HepG2 (cell line): ENCODE results near the gene LACTBL1. TPM values are rescaled to one million over a fixed set of nuclear protein-coding genes. Genes with fewer than 3 reads are reported as not detected.
A peak's percentile ranks its signal among the peaks of the same experiment; 100 is the strongest.

ENCODE experiments used
- CBX1 ChIP-seq: IDR thresholded peaks from one replicate; pipeline ENCODE4 v1.6.1; 2016; ENCODE audit warnings: antibody characterized with exemption, low read depth
- FOXM1 ChIP-seq: sonication (generic); formaldehyde crosslinking; IDR thresholded peaks from 2 replicates; pipeline ENCODE4 v1.5.0; 2020; ENCODE audit warnings: missing genetic modification reagents
- FOXP1 ChIP-seq, 2 experiments: fragments of 450-650 bp in 1 of 2; IDR thresholded peaks; 2 replicates each; pipeline ENCODE4 v1.6.1; 2017 to 2018; ENCODE audit warnings: antibody characterized with exemption in 1 of 2
- HDAC1 ChIP-seq: sonication (generic); formaldehyde crosslinking; IDR thresholded peaks from 2 replicates; pipeline ENCODE4 v1.5.1; 2020; ENCODE audit warnings: mild to moderate bottlenecking, missing genetic modification reagents
- HNF4A ChIP-seq: sonication (generic); formaldehyde crosslinking; IDR thresholded peaks from 2 replicates; pipeline ENCODE4 v1.4.0; 2020; ENCODE audit warnings: missing genetic modification reagents
- HNRNPUL1 ChIP-seq: fragments of 200-400 bp; formaldehyde crosslinking; IDR thresholded peaks from 2 replicates; pipeline ENCODE4 v1.6.1; 2017; ENCODE audit warnings: low read depth, mild to moderate bottlenecking, low read length, moderate library complexity
- KMT2A ChIP-seq: sonication (generic); formaldehyde crosslinking; IDR thresholded peaks from 2 replicates; pipeline ENCODE4 v1.4.0; 2020; ENCODE audit warnings: missing genetic modification reagents
- MAFF ChIP-seq: IDR thresholded peaks from 2 replicates; pipeline ENCODE4 v1.6.1; 2011; ENCODE audit warnings: low read depth, low read length, improper control_type of control experiment
- PCBP2 ChIP-seq: fragments of 200-400 bp; formaldehyde crosslinking; optimal IDR thresholded peaks from 2 replicates; pipeline ENCODE3; 2018; ENCODE audit warnings: low read length, low read depth; ENCODE audit not compliant: poor library complexity, severe bottlenecking
- SMAD9 ChIP-seq: sonication (generic); formaldehyde crosslinking; IDR thresholded peaks from 2 replicates; pipeline ENCODE4 v1.5.1; 2020; ENCODE audit warnings: mild to moderate bottlenecking, missing genetic modification reagents
- TCF7 ChIP-seq: sonication (generic); IDR thresholded peaks from 2 replicates; pipeline ENCODE4 v1.6.1; 2016; ENCODE audit warnings: antibody characterized with exemption, low read depth
- TEAD3 ChIP-seq: optimal IDR thresholded peaks from 2 replicates; pipeline ENCODE3; 2016; ENCODE audit warnings: borderline replicate concordance
- XRCC5 ChIP-seq: fragments of 200-400 bp; formaldehyde crosslinking; optimal IDR thresholded peaks from 2 replicates; pipeline ENCODE3; 2017; ENCODE audit warnings: mild to moderate bottlenecking, low read length
- YY1 ChIP-seq: IDR thresholded peaks from 2 replicates; pipeline ENCODE4 v1.6.1; 2011; ENCODE audit warnings: low read length, low read depth, moderate library complexity, mild to moderate bottlenecking; ENCODE audit not compliant: insufficient read depth, insufficient replicate concordance
- ZNF12 ChIP-seq: sonication (generic); formaldehyde crosslinking; IDR thresholded peaks from 2 replicates; pipeline ENCODE4 v1.5.0; 2020; ENCODE audit warnings: missing genetic modification reagents
- ZNF20 ChIP-seq: sonication (generic); formaldehyde crosslinking; IDR thresholded peaks from 2 replicates; pipeline ENCODE4 v1.4.0; 2020; ENCODE audit warnings: mild to moderate bottlenecking, moderate library complexity, missing genetic modification reagents
- ZNF263 ChIP-seq: sonication (generic); formaldehyde crosslinking; IDR thresholded peaks from 2 replicates; pipeline ENCODE4 v1.4.0; 2020; ENCODE audit warnings: missing genetic modification reagents
- ZNF546 ChIP-seq: sonication (generic); formaldehyde crosslinking; conservative IDR thresholded peaks from 2 replicates; pipeline ENCODE4 v1.8.1; 2023; ENCODE audit warnings: mild to moderate bottlenecking, missing genetic modification reagents
- ZNF550 ChIP-seq: sonication (generic); formaldehyde crosslinking; IDR thresholded peaks from 2 replicates; pipeline ENCODE4 v1.4.0; 2020; ENCODE audit warnings: mild to moderate bottlenecking, missing genetic modification reagents, borderline replicate concordance
- ZNF772 ChIP-seq: sonication (generic); formaldehyde crosslinking; IDR thresholded peaks from 2 replicates; pipeline ENCODE4 v1.5.0; 2020; ENCODE audit warnings: mild to moderate bottlenecking, missing genetic modification reagents
- ZNF776 ChIP-seq: sonication (generic); formaldehyde crosslinking; IDR thresholded peaks from 2 replicates; pipeline ENCODE4 v1.4.0; 2020; ENCODE audit warnings: mild to moderate bottlenecking, missing genetic modification reagents
- ZNF839 ChIP-seq: sonication (generic); formaldehyde crosslinking; IDR thresholded peaks from 2 replicates; pipeline ENCODE4 v1.4.0; 2020; ENCODE audit warnings: missing genetic modification reagents, mild to moderate bottlenecking, borderline replicate concordance
- polyA plus RNA-seq, 8 experiments: library from polyadenylated mRNA; depleted of rRNA in 3 of 8; stranded (reverse) in 7 of 8; unstranded in 1 of 8; fragments of >200 nt; fragmentation: Illumina TruSeq in 4 of 8; extraction: Trizol in 4 of 8; gene quantifications; 2 replicates each; pipeline versions ENCODE4 v1.2.1 to v1.2.3, GENCODE V29; 2011 to 2016; ENCODE audit warnings: low read depth in 4 of 8, missing spikeins in 1 of 8, mixed read lengths in 1 of 8; ENCODE audit not compliant: insufficient read depth in 1 of 8
- total RNA-seq, 5 experiments: library from RNA; depleted of rRNA; stranded (reverse); fragments of >200 nt; fragmentation: Illumina TruSeq; extraction: Trizol; gene quantifications; 2 replicates each; pipeline ENCODE4 v1.2.3, GENCODE V29; 2016; ENCODE audit warnings: low read depth in 1 of 5
- TF ChIP-seq, protein P1 (sequence below): fragments of 450-650 bp; IDR thresholded peaks from 2 replicates; pipeline ENCODE4 v1.6.1; 2017
- TF ChIP-seq, protein P2 (sequence below): sonication (generic); formaldehyde crosslinking; IDR thresholded peaks from 2 replicates; pipeline ENCODE4 v1.8.0; 2022; ENCODE audit warnings: mild to moderate bottlenecking, missing genetic modification reagents
- TF ChIP-seq, protein P3 (sequence below): sonication (generic); formaldehyde crosslinking; IDR thresholded peaks from 2 replicates; pipeline ENCODE4 v1.4.0; 2020; ENCODE audit warnings: missing genetic modification reagents, mild to moderate bottlenecking, borderline replicate concordance
- TF ChIP-seq, protein P4 (sequence below): sonication (generic); formaldehyde crosslinking; IDR thresholded peaks from 2 replicates; pipeline ENCODE4 v1.9.0; 2021; ENCODE audit warnings: missing genetic modification reagents, mild to moderate bottlenecking, borderline replicate concordance

LACTBL1 gene
- total and polyA plus RNA-seq, 2 of the 13 experiments (the other 11 are each of a cell fraction or from before 2014, with no cell fraction given), result 0.12 to 1.3 TPM

DNA sequence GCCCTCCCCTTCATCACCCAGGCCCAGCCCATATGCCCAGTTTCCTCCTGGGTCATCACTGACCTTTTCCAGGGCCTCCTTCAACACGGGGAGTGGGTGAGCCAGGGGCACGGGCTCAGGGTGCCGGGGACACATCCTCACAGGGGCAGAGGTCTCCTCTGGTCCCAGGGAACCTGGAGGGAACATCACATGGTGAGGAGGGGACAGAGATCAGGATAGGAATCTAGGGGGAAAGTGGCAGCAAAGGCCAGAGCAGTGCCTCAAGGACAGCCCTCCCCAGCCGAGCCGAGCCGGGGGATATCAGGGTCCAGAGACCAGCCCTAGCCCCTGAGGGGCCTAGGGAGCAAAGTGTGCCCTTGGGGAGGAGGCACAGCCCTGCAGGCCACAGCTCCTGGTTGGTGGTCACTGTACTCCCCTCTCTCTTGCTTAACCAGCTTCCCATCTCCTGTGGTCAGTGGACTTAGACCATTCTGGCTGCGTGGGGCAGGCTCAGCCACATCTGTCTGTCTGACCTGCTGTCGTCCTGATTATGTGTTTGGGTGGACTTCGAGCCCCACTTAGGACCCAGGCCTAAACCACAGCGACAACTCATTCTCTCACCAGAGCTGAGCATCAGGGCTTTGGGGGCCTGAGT lies 9.5 kb downstream of the LACTBL1 start (continued):
- TF ChIP-seq ZNF550, result no peak
- peak; percentile 98 for TF ChIP-seq HNF4A (CRISPR knock-in tag)
- TF ChIP-seq YY1, result no peak
- TF ChIP-seq ZNF776, result no peak
- TF ChIP-seq, protein P1, sequence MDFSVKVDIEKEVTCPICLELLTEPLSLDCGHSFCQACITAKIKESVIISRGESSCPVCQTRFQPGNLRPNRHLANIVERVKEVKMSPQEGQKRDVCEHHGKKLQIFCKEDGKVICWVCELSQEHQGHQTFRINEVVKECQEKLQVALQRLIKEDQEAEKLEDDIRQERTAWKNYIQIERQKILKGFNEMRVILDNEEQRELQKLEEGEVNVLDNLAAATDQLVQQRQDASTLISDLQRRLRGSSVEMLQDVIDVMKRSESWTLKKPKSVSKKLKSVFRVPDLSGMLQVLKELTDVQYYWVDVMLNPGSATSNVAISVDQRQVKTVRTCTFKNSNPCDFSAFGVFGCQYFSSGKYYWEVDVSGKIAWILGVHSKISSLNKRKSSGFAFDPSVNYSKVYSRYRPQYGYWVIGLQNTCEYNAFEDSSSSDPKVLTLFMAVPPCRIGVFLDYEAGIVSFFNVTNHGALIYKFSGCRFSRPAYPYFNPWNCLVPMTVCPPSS, result no peak
- 0 out of 2 replicates have a peak, but pooled peaks have one; percentile 46 for TF ChIP-seq ZNF772 (CRISPR knock-in tag)
- no peak for TF ChIP-seq ZNF839 (CRISPR knock-in tag)
- TF ChIP-seq MAFF, result no peak
- TF ChIP-seq, protein P2, sequence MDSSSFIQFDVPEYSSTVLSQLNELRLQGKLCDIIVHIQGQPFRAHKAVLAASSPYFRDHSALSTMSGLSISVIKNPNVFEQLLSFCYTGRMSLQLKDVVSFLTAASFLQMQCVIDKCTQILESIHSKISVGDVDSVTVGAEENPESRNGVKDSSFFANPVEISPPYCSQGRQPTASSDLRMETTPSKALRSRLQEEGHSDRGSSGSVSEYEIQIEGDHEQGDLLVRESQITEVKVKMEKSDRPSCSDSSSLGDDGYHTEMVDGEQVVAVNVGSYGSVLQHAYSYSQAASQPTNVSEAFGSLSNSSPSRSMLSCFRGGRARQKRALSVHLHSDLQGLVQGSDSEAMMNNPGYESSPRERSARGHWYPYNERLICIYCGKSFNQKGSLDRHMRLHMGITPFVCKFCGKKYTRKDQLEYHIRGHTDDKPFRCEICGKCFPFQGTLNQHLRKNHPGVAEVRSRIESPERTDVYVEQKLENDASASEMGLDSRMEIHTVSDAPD (CRISPR knock-in tag), result 0 out of 2 replicates have a peak, but pooled peaks have one; percentile 52
- no peak for TF ChIP-seq CBX1
- TF ChIP-seq FOXM1 (CRISPR knock-in tag), result no peak
- no peak for TF ChIP-seq ZNF20 (CRISPR knock-in tag)
- 0 out of 2 replicates have a peak, but pooled peaks have one; percentile 34 for TF ChIP-seq ZNF546
- TF ChIP-seq PCBP2, result no peak
- TF ChIP-seq, protein P3, sequence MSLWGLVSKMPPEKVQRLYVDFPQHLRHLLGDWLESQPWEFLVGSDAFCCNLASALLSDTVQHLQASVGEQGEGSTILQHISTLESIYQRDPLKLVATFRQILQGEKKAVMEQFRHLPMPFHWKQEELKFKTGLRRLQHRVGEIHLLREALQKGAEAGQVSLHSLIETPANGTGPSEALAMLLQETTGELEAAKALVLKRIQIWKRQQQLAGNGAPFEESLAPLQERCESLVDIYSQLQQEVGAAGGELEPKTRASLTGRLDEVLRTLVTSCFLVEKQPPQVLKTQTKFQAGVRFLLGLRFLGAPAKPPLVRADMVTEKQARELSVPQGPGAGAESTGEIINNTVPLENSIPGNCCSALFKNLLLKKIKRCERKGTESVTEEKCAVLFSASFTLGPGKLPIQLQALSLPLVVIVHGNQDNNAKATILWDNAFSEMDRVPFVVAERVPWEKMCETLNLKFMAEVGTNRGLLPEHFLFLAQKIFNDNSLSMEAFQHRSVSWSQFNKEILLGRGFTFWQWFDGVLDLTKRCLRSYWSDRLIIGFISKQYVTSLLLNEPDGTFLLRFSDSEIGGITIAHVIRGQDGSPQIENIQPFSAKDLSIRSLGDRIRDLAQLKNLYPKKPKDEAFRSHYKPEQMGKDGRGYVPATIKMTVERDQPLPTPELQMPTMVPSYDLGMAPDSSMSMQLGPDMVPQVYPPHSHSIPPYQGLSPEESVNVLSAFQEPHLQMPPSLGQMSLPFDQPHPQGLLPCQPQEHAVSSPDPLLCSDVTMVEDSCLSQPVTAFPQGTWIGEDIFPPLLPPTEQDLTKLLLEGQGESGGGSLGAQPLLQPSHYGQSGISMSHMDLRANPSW, result no peak
- TF ChIP-seq, protein P4, sequence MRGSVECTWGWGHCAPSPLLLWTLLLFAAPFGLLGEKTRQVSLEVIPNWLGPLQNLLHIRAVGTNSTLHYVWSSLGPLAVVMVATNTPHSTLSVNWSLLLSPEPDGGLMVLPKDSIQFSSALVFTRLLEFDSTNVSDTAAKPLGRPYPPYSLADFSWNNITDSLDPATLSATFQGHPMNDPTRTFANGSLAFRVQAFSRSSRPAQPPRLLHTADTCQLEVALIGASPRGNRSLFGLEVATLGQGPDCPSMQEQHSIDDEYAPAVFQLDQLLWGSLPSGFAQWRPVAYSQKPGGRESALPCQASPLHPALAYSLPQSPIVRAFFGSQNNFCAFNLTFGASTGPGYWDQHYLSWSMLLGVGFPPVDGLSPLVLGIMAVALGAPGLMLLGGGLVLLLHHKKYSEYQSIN, result no peak
- peak; percentile 63 for TF ChIP-seq TEAD3
- peak; percentile 18 for TF ChIP-seq XRCC5
- no peak for TF ChIP-seq SMAD9 (CRISPR knock-in tag)
- TF ChIP-seq ZNF12 (CRISPR knock-in tag), result no peak
- TF ChIP-seq KMT2A, result no peak
- no peak for TF ChIP-seq FOXP1 (IDR thresholded peaks at IDR 0.05)
- TF ChIP-seq FOXP1 (CRISPR knock-in tag; IDR thresholded peaks at IDR 0.05), result peak; percentile 32; the same call in 1 of the 2 replicates
- no peak for TF ChIP-seq TCF7
- TF ChIP-seq HNRNPUL1, result no peak
- TF ChIP-seq HDAC1 (CRISPR knock-in tag), result peak; percentile 80
- TF ChIP-seq ZNF263 (CRISPR knock-in tag), result peak; percentile 87
